ENCODE data around the gene DPY30.

- TF ChIP-seq CTCF (IDR thresholded peaks at IDR 0.05), result no peak
- TF ChIP-seq POLR2A (IDR thresholded peaks at IDR 0.05), result no peak
- TF ChIP-seq EP300 (IDR thresholded peaks at IDR 0.05), result no peak
Measured at GRCh38 chr2:31996571-31997150, 42.9 kb downstream of the DPY30 start.
